NCI-H187 treated with DMSO at 0.1 percent for 48 hours (cell line): ENCODE data around the gene ZNF112.

Source experiments
- DNase-seq: peaks from one replicate; lab custom pipeline; 2025; lab: John Stamatoyannopoulos, UW

The ZNF112 gene

GRCh38 chr19:44280916-44281315 is 75.6 kb downstream of the ZNF112 start:
- no peak for DNase-seq

- DNase-seq: no peak
Observed at GRCh38 chr19:44278181-44278690, 78.2 kb downstream of the ZNF112 start.

GRCh38 chr19:44277331-44277730 is 79.1 kb downstream of the ZNF112 start:
- DNase-seq: no peak
